Measurements from ENCODE around the gene HMMR. TPM values are rescaled to one million over a fixed set of nuclear protein-coding genes. Genes with fewer than 3 reads are reported as not detected.

Gene HMMR
- total RNA-seq, 1 donor from 2014 or later = 19.5 TPM

DNA sequence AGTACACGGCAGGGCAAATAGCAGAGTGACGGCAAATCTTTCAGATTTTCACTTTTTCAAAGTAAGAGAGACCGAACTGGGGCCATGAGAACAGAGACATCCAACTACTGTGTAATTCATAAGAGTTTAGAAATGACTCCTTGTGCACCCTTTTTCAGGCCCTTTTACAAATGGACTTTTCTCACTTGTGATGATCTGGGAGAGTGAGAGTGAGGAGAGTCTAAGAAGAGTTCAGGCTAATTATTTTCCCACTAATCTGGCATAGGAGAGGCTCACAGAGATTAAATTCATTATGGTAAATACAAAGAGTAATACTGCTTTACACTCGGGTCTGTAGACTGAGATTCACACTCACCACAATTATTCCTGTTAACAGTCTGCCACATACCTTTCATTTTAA lies 23.9 kb upstream of the HMMR start:
- H3K4me3 ChIP-seq (ENCODE audit: low read depth, low read length) = peak overlapping the region; percentile 93
- TF ChIP-seq, protein P1, sequence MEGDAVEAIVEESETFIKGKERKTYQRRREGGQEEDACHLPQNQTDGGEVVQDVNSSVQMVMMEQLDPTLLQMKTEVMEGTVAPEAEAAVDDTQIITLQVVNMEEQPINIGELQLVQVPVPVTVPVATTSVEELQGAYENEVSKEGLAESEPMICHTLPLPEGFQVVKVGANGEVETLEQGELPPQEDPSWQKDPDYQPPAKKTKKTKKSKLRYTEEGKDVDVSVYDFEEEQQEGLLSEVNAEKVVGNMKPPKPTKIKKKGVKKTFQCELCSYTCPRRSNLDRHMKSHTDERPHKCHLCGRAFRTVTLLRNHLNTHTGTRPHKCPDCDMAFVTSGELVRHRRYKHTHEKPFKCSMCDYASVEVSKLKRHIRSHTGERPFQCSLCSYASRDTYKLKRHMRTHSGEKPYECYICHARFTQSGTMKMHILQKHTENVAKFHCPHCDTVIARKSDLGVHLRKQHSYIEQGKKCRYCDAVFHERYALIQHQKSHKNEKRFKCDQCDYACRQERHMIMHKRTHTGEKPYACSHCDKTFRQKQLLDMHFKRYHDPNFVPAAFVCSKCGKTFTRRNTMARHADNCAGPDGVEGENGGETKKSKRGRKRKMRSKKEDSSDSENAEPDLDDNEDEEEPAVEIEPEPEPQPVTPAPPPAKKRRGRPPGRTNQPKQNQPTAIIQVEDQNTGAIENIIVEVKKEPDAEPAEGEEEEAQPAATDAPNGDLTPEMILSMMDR (conservative IDR thresholded peaks at IDR 0.05; ENCODE audit: low read depth, low read length) = no peak
- DNase-seq (ENCODE audit: low read depth) = no peak

DNA sequence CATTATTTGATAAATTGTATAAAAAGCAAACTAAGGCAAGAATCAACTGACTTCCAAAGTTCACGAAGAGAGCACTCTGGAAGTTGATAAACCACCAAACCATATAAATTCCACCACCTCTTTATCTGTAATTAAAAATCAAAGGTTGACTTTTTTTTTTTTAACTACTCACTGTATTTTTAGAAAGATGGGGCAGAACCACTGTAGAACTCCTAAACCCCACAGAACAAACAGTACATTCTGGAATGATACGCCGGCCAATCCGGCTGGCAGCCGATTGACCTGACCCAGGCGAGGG lies 23.5 kb upstream of the HMMR start:
- TF ChIP-seq, protein P1 (conservative IDR thresholded peaks at IDR 0.05; ENCODE audit: low read depth, low read length) = no peak
- H3K4me3 ChIP-seq (ENCODE audit: low read depth, low read length) = peak overlapping the region; percentile 93
- DNase-seq (ENCODE audit: low read depth) = no peak

DNA sequence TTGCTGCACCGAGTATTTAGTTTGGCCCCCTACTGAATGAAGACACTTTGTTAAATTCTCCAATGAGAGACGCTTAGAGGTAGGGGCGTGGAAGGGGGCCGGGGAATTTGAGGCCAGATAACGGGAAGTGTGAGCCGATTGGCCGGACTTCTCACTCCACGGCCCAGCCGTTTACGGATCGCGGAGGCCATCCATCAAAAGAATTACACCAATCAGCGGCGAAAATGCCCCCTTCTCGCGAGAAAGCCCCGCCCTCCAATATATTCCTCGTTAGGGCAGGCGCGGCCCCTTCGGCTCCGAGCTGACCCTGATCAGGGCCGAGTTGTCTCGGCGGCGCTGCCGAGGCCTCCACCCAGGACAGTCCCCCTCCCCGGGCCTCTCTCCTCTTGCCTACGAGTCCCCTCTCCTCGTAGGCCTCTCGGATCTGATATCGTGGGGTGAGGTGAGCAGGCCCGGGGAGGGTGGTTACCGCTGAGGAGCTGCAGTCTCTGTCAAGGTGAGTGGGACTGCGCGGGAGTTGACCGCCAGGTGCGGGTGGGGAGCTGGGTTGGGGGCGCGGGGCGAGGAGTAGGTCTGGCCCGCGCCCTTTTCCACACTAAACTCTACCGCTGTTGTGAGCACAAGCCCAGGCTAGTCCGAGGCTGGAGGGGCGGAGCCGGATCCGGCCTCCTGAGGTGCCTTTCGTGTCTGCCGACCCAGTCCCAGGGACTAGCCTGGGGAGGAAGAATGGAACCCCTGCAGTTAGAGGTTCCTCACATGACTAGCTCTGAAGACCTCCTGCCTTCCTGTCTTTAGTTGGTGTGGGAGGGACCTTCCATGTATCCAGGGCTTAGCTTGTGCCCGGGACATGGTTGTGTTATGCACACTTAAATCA lies 22.9 kb upstream of the HMMR start, which contains the start of gene CCNG1:
Gene CCNG1 (plus strand): TSS at position 287 of the 874 bp plus-strand sequence. CDS start 1,662 bp downstream, outside the sequence.
- TF ChIP-seq, protein P1 (conservative IDR thresholded peaks at IDR 0.05; ENCODE audit: low read depth, low read length) = no peak
- peak; percentile 75 for DNase-seq (ENCODE audit: low read depth)

DNA sequence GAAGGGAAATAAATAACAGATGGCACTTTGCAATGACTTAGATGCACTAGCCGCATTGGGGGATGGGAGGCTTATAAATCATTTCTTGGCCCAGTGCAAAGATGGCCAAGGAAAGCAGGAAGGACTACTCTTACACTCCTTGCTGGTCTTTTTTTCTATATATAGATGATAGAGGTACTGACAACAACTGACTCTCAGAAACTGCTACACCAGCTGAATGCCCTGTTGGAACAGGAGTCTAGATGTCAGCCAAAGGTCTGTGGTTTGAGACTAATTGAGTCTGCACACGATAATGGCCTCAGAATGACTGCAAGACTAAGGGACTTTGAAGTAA lies 21.4 kb upstream of the HMMR start:
- H3K4me3 ChIP-seq (ENCODE audit: low read depth, low read length) = peak overlapping the region; percentile 93
- TF ChIP-seq, protein P1 (conservative IDR thresholded peaks at IDR 0.05; ENCODE audit: low read depth, low read length) = no peak
- no peak for DNase-seq (ENCODE audit: low read depth)

More for the DNA sequence above, 22.9 kb upstream of the HMMR start, which contains the start of gene CCNG1:
- H3K4me3 ChIP-seq (ENCODE audit: low read depth, low read length) = peak within 1 kb of the TSS; percentile 93

DNA sequence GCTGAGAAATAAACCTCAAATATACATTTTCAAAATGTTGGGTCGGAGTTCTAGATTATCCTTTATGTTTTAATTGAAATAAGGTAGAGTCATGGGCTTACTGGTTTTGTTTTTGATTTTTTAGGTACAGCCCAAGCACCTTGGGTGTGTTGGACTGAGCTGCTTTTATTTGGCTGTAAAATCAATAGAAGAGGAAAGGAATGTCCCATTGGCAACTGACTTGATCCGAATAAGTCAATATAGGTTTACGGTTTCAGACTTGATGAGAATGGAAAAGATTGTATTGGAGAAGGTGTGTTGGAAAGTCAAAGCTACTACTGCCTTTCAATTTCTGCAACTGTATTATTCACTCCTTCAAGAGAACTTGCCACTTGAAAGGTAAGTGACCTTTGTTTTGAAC lies 19.5 kb upstream of the HMMR start:
- H3K4me3 ChIP-seq (ENCODE audit: low read depth, low read length) = no peak overlapping the region
- TF ChIP-seq, protein P1 (conservative IDR thresholded peaks at IDR 0.05; ENCODE audit: low read depth, low read length) = no peak
- DNase-seq (ENCODE audit: low read depth) = no peak

DNA sequence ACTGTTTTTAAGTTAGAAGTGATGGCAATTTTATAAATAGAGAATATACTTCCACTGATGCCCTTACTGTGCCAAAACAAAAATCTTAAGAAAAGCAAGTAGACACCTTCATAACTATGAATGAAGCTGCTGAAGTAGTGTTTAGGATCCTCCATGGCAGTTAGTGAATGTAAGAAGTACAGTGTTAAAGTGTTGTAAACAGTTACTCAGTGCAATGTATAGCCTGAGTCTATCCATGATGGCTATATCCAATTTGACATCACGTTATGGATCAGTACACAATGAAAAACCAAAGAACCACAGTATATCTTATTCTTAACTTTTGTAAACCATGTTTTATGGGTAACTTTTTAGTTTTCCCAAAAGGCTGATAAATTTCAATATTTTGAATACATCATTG lies 15.9 kb upstream of the HMMR start:
- TF ChIP-seq, protein P1 (conservative IDR thresholded peaks at IDR 0.05; ENCODE audit: low read depth, low read length) = no peak
- no peak overlapping the region for H3K4me3 ChIP-seq (ENCODE audit: low read depth, low read length)
- DNase-seq (ENCODE audit: low read depth) = no peak

DNA sequence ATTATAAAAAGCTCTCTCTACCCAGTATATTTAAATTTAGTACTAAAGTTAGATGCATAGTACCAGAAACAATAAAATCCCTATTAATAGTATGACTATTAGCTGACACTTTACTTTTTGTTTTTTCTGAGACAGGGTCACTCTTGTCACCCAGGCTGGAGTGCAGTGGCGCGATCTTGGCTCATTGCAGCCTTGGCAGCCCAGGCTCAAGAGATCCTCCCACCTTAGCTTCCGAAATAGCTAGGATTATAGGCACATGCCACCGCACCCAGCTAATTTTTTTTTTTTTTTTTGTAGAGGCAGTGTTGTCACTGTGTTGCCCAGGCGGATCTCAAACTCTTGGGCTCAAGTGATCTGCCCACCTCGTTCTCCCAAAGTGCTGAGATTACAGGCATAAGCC lies 15.1 kb upstream of the HMMR start:
- DNase-seq (ENCODE audit: low read depth) = no peak
- TF ChIP-seq, protein P1 (conservative IDR thresholded peaks at IDR 0.05; ENCODE audit: low read depth, low read length) = no peak
- H3K4me3 ChIP-seq (ENCODE audit: low read depth, low read length) = no peak overlapping the region
